IPS-20b (cell line): ENCODE measurements around the gene COMMD10.

Experiments
- H3K27ac ChIP-seq: one replicate; pipeline ENCODE4 v1.5.1; 2013; ENCODE audit warnings: low read length
- H3K27me3 ChIP-seq: 2 replicates; pipeline ENCODE4 v1.6.1; 2013; ENCODE audit warnings: mild to moderate bottlenecking, low read length, inconsistent platforms; ENCODE audit not compliant: insufficient read depth
- H3K36me3 ChIP-seq: 2 replicates; pipeline ENCODE4 v1.6.1; 2013; ENCODE audit warnings: low read depth, mild to moderate bottlenecking, inconsistent platforms, low read length, moderate library complexity; ENCODE audit not compliant: insufficient read depth
- H3K4me1 ChIP-seq: 2 replicates; pipeline ENCODE4 v1.6.1; 2013; ENCODE audit warnings: mild to moderate bottlenecking, control low read depth, inconsistent platforms, low read length, moderate library complexity; ENCODE audit not compliant: insufficient read depth
- H3K4me3 ChIP-seq: 2 replicates; pipeline ENCODE4 v1.5.1; 2013; ENCODE audit warnings: mild to moderate bottlenecking, low read length, inconsistent platforms
- H3K9ac ChIP-seq: 2 replicates; pipeline ENCODE4 v1.6.1; 2013; ENCODE audit warnings: low read depth, mild to moderate bottlenecking, inconsistent platforms, low read length, moderate library complexity
- H3K9me3 ChIP-seq: 2 replicates; pipeline ENCODE4 v1.6.1; 2013; ENCODE audit warnings: mild to moderate bottlenecking, low read depth, low read length, inconsistent platforms; ENCODE audit not compliant: insufficient read depth

The COMMD10 gene

GRCh38 chr5:116229131-116229689 is 144.4 kb downstream of the COMMD10 start:
- H3K27ac ChIP-seq = no peak overlapping the region
- H3K4me1 ChIP-seq = 0 out of 2 replicates have a peak, but pooled peaks cover 2% of the 10 kb centered on the region
- H3K9ac ChIP-seq = no peak overlapping the region
- no peaks in the 10 kb centered on the region for H3K36me3 ChIP-seq
- no peaks in the 10 kb centered on the region for H3K27me3 ChIP-seq
- no peaks in the 10 kb centered on the region for H3K9me3 ChIP-seq
- no peak overlapping the region for H3K4me3 ChIP-seq

GRCh38 chr5:116231288-116231687 is 146.5 kb downstream of the COMMD10 start:
- Histone ChIP-seq H3K4me3 (no peak overlapping the region), H3K9me3 (no peaks in the 10 kb centered on the region), H3K4me1 (0 out of 2 replicates have a peak, but pooled peaks cover 2% of the 10 kb centered on the region), H3K27ac (no peak overlapping the region), H3K36me3 (no peaks in the 10 kb centered on the region), H3K9ac (no peak overlapping the region), H3K27me3 (no peaks in the 10 kb centered on the region)

- H3K4me3 ChIP-seq = no peak overlapping the region
- no peaks in the 10 kb centered on the region for H3K36me3 ChIP-seq
- H3K4me1 ChIP-seq = 0 out of 2 replicates have a peak, but pooled peaks cover 2% of the 10 kb centered on the region
- no peak overlapping the region for H3K27ac ChIP-seq
- H3K9me3 ChIP-seq = no peaks in the 10 kb centered on the region
- H3K27me3 ChIP-seq = no peaks in the 10 kb centered on the region
- H3K9ac ChIP-seq = no peak overlapping the region
Measured at GRCh38 chr5:116234681-116235080, 149.9 kb downstream of the COMMD10 start.

- no peak overlapping the region for H3K27ac ChIP-seq
- H3K9me3 ChIP-seq = no peaks in the 10 kb centered on the region
- H3K4me3 ChIP-seq = no peak overlapping the region
- 0 out of 2 replicates have a peak, but pooled peaks cover 2% of the 10 kb centered on the region for H3K4me1 ChIP-seq
- H3K27me3 ChIP-seq = no peaks in the 10 kb centered on the region
- no peaks in the 10 kb centered on the region for H3K36me3 ChIP-seq
- H3K9ac ChIP-seq = no peak overlapping the region
Measured at GRCh38 chr5:116237917-116238500, 153.2 kb downstream of the COMMD10 start.

GRCh38 chr5:116242343-116242742 is 157.5 kb downstream of the COMMD10 start:
- H3K27me3 ChIP-seq = no peaks in the 10 kb centered on the region
- H3K36me3 ChIP-seq = no peaks in the 10 kb centered on the region
- no peak overlapping the region for H3K9ac ChIP-seq
- no peak overlapping the region for H3K4me3 ChIP-seq
- H3K27ac ChIP-seq = no peak overlapping the region
- peaks cover 9% of the 10 kb centered on the region; the same call in 1 of the 2 replicates for H3K9me3 ChIP-seq
- no peaks in the 10 kb centered on the region for H3K4me1 ChIP-seq

GRCh38 chr5:116248432-116248831 is 163.6 kb downstream of the COMMD10 start:
- H3K9me3 ChIP-seq = peaks cover 9% of the 10 kb centered on the region; the same call in 1 of the 2 replicates
- no peaks in the 10 kb centered on the region for H3K4me1 ChIP-seq
- no peaks in the 10 kb centered on the region for H3K27me3 ChIP-seq
- H3K9ac ChIP-seq = no peak overlapping the region
- H3K36me3 ChIP-seq = no peaks in the 10 kb centered on the region
- H3K27ac ChIP-seq = no peak overlapping the region
- no peak overlapping the region for H3K4me3 ChIP-seq

- Histone ChIP-seq H3K4me3 (no peak overlapping the region), H3K27me3 (no peaks in the 10 kb centered on the region), H3K36me3 (no peaks in the 10 kb centered on the region), H3K9me3 (peaks cover 9% of the 10 kb centered on the region; the same call in 1 of the 2 replicates), H3K9ac (no peak overlapping the region), H3K4me1 (no peaks in the 10 kb centered on the region), H3K27ac (no peak overlapping the region)
Measured at GRCh38 chr5:116249648-116250047, 164.8 kb downstream of the COMMD10 start.

GRCh38 chr5:116256717-116257116 is 171.9 kb downstream of the COMMD10 start:
- Histone ChIP-seq H3K4me3 (no peak overlapping the region), H3K4me1 (peaks cover 7% of the 10 kb centered on the region), H3K9me3 (no peaks in the 10 kb centered on the region), H3K9ac (no peak overlapping the region), H3K27ac (no peak overlapping the region), H3K36me3 (no peaks in the 10 kb centered on the region), H3K27me3 (no peaks in the 10 kb centered on the region)

- H3K27me3 ChIP-seq = no peaks in the 10 kb centered on the region
- H3K9me3 ChIP-seq = no peaks in the 10 kb centered on the region
- no peak overlapping the region for H3K27ac ChIP-seq
- no peaks in the 10 kb centered on the region for H3K36me3 ChIP-seq
- H3K4me3 ChIP-seq = no peak overlapping the region
- no peak overlapping the region for H3K9ac ChIP-seq
- peaks cover 7% of the 10 kb centered on the region for H3K4me1 ChIP-seq
Measured at GRCh38 chr5:116265471-116265870, 180.6 kb downstream of the COMMD10 start.

GRCh38 chr5:116271446-116272025 is 186.7 kb downstream of the COMMD10 start:
- no peaks in the 10 kb centered on the region for H3K36me3 ChIP-seq
- H3K9me3 ChIP-seq = peaks cover under 1% of the 10 kb centered on the region; the same call in 1 of the 2 replicates
- no peak overlapping the region for H3K4me3 ChIP-seq
- H3K27me3 ChIP-seq = no peaks in the 10 kb centered on the region
- H3K27ac ChIP-seq = no peak overlapping the region
- no peak overlapping the region for H3K9ac ChIP-seq
- no peaks in the 10 kb centered on the region for H3K4me1 ChIP-seq

GRCh38 chr5:116272281-116272941 is 187.6 kb downstream of the COMMD10 start:
- H3K27ac ChIP-seq = no peak overlapping the region
- H3K9me3 ChIP-seq = peaks cover 9% of the 10 kb centered on the region; the same call in 1 of the 2 replicates
- H3K4me1 ChIP-seq = no peaks in the 10 kb centered on the region
- no peaks in the 10 kb centered on the region for H3K36me3 ChIP-seq
- no peaks in the 10 kb centered on the region for H3K27me3 ChIP-seq
- no peak overlapping the region for H3K4me3 ChIP-seq
- no peak overlapping the region for H3K9ac ChIP-seq
